Omental fat pad (tissue), 4 donors: ENCODE results near the gene CDKL5. TPM values are rescaled to one million over a fixed set of nuclear protein-coding genes. Genes with fewer than 3 reads are reported as not detected.

Experiments used
- ATAC-seq: fragments of 150-250 bp; one replicate; pipeline ENCODE4 v1.9.1; 2016; ENCODE audit warnings: mild to moderate bottlenecking, moderate library complexity; ENCODE audit not compliant: low FRiP score
- DNase-seq: peaks from one replicate; pipeline ENCODE4 v3.0.0-alpha.2; 2019; ENCODE audit warnings: low spot score
- small RNA-seq: library from RNA; depleted of rRNA; stranded (forward); fragments of <200 nt; gene quantifications from one replicate; pipeline ENCODE3, GENCODE V24; 2016
- total RNA-seq, 4 donors: library from RNA; depleted of rRNA; stranded (reverse); fragments of >200 nt; gene quantifications; one replicate each; pipeline ENCODE4 v1.1.0, GENCODE V29; 2016
- TF ChIP-seq, protein P1 (sequence below), 3 donors: fragments of 450-650 bp; IDR thresholded peaks; one replicate each; pipeline ENCODE4 v1.5.1; 2016 to 2017; ENCODE audit warnings: antibody characterized with exemption in 3 of 3, mild to moderate bottlenecking in 3 of 3, moderate library complexity in 2 of 3

CDKL5 gene
- total RNA-seq, 4 donors from 2014 or later = 1.9 to 8.5 (median 4.3) TPM

GRCh38 chrX:18692541-18692940 is 267.1 kb downstream of the CDKL5 start:
- ATAC-seq (no peak), DNase-seq (no peak)
- TF ChIP-seq, protein P1, sequence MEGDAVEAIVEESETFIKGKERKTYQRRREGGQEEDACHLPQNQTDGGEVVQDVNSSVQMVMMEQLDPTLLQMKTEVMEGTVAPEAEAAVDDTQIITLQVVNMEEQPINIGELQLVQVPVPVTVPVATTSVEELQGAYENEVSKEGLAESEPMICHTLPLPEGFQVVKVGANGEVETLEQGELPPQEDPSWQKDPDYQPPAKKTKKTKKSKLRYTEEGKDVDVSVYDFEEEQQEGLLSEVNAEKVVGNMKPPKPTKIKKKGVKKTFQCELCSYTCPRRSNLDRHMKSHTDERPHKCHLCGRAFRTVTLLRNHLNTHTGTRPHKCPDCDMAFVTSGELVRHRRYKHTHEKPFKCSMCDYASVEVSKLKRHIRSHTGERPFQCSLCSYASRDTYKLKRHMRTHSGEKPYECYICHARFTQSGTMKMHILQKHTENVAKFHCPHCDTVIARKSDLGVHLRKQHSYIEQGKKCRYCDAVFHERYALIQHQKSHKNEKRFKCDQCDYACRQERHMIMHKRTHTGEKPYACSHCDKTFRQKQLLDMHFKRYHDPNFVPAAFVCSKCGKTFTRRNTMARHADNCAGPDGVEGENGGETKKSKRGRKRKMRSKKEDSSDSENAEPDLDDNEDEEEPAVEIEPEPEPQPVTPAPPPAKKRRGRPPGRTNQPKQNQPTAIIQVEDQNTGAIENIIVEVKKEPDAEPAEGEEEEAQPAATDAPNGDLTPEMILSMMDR (IDR thresholded peaks at IDR 0.05) = no peak

DNA sequence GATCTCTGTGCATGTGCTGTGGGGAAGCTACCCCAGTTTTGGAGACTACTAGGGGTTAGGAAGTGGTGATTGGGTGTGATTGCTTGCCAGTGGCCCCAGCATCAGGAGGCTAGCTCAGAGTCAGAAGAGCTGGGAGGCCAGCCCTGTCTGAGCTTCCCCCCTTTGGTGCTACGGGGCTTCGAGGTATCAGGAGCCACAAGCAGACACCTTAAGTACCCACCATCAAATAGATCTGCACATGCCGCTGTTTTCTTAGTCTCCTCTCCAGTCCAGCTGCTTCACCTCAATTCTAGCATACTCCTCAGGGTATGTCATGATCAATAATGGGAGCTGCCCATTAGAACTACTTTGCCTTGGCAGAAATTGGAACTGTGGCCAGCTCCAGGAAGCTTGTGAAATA is 271.2 kb downstream of the CDKL5 start:
- DNase-seq (no peak), ATAC-seq (no peak)
- TF ChIP-seq, protein P1 (IDR thresholded peaks at IDR 0.05) = no peak

DNA sequence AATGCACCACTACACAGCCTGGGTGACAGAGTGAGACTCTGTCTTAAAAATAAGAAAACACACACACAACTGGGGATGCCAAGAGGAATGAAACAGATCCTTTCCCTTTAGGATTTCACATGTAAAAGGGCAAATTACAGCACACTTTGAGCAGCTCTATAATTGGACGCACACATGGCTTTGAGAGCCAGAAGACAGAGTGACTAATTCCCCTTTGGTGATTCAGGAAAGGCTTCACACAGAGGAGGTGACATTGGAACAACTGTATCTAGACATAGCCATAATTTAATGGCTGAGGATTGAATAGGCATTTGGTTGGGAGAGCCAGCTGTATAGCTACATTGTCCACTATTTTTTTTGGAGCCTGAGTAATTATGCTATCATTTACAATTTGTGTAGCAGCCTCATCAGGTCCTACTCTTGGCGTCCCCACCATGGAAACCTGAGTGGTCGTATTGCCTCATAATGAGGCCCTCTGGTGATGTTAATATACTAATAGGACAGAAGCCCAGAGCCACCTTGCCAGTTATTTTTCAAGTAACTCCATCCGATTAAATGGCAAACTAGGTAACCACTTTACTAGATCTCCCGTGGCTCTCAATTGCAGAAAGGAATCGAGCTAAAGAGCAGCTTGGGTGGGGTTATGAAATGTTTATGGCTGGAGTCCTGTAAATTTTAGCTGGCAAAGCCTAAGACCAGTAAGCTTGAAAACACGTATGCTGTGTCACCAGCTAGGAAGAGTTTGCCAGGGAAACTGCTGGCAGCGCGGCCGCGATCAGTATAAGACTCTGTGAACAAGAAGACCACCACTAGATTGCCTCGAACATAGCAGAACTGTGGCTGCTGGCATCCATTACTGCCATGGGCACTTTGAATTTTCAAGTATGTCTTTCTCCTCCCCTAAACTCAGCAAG is 273.6 kb downstream of the CDKL5 start:
- TF ChIP-seq, protein P1 (IDR thresholded peaks at IDR 0.05) = no peak
- ATAC-seq = no peak

DNA sequence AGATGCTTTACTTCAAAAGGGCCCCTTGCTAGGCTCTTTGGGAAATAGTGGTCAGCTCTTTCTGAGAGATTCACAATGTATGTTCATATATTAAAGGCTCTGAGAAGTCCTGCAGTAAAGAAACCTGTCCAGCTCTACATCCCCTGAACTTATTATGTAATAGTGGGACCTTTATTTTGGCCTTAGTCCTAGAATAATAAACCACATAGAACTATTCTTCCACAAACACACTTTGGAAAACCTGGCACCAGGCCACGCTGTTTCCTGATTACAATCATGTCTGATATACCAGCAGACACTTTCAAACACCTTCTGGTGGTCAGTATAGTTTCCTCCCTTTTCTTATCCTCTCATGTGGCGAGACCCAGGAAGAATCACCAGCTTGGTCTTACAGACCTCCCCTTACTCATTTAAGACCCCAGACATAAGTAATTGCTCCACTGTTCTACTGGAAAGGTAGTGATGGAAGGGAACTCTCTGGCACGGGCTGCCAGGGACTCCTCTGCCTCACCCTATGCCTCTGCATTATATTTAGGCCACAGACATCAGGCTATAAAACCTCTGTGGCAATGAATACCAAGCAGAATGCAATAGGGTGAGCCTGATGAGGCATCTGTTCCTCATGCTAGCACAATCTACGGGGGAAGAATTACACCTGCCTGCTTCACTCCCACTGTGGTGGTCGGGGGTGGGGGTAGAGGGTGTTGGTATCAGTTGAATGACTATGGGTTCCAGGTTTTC is 276.4 kb downstream of the CDKL5 start:
- no peak for DNase-seq
- ATAC-seq = no peak
- TF ChIP-seq, protein P1 (IDR thresholded peaks at IDR 0.05) = no peak

More for the DNA sequence above, 273.6 kb downstream of the CDKL5 start:
- no peak for DNase-seq

DNA sequence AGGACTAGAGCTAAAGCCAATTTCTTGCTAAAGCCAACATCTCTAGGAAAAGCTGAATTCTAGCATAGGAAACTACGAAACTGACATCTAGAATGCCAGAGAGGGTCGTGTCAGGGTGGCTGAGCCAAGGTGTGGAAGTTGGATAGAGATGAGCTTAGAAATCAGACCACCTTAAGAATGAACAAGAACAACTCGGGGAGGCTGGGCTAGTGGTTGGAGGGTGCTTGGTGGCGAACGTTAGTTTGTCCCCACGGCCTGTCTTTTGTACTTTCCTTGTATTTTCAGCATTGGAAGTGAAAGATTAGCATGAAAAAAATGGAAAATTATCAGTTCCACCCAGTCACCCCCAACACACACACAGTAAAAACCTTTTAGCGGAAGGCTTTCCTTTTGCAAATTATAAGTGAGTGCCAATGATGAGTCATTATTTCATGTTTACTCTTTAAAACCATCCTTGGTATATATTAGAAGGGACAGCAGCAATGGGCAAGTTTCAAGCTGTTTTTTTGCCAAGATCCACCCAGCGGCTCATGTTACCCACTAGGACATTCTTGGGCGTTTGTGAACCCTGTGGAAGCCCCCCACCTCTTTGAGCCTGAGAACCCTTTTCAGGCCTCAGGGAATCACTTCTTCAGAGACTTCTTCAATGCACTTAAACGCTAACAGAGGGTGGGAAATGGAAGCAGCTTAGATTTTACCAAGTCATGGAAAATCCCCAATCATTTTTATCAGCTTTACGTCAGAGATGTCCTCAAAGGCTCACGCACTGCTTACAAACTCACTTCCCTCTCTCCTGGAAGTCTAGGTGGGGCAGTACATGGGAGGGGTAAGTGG is 277.2 kb downstream of the CDKL5 start:
- TF ChIP-seq, protein P1 (IDR thresholded peaks at IDR 0.05) = no peak
- no peak for DNase-seq
- no peak for ATAC-seq

Small RNA genes lying within 50 kb of the gene (small RNA-seq; reads per million reads assigned to genes)
- not detected for gene RF00019

Other genes with a start within 250 kb of the CDKL5 start
- gene BEND2, start 204.7 kb upstream of the CDKL5 start, total RNA-seq = not detected
- gene SCML2, start 70.9 kb upstream of the CDKL5 start, total RNA-seq = 1 to 10 TPM; 1.3 to 2.2 (median 1.8) TPM
- gene RS1, start 246.5 kb downstream of the CDKL5 start, total RNA-seq = not detected